ENCODE data around the gene SH3RF3. TPM values are rescaled to one million over a fixed set of nuclear protein-coding genes. Genes with fewer than 3 reads are reported as not detected.
"Not testable (repeated sequence)": the region's sequence is repeated elsewhere in the genome, so short reads cannot be mapped to it uniquely, and the experiment has no call there.

SH3RF3 gene
- total and polyA plus RNA-seq, 8 donors: 7.0 to 11.1 (median 8.3) TPM

DNA sequence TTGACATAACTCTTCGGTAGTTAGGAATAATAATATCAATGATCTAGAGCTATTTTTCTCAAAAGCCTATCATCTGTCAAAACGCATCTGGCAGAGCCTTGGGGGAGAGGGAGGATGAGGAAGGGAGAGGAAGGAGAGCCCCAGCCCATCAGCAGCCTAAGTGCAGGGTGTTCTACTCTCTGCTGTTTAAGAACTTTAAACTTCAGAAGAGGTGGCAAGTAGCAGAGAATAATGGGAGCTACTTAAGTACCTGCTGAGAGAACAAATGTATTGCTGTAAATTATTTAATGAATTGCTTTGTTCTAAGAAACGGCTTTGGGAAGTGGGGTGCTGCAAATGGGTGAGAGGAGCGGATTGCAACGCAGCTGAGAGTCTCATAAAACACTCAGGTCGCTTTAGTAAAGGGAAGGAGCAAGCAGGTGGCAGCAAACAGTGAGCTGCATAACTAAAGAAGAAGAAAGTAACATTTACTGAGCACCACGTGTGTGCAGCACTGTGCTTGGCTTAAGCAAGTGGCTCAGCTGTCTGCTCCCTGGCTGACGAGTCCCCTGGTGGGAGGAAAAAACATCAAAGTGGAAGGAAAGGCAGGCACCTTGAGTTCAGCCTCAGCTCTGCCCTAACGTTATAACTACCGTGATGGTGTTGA is 26.3 kb upstream of the SH3RF3 start:
- Histone ChIP-seq H3K4me1 (peaks cover 0 to 8% of the 10 kb centered on the region in 2 donors), H3K36me3 (no peaks in the 10 kb centered on the region), H3K27me3 (peaks cover 0 to 11% of the 10 kb centered on the region in 2 donors), H3K27ac (no peak overlapping the region), H3K4me3 (no peak overlapping the region), H3K9me3 (no peaks in the 10 kb centered on the region)
- ATAC-seq (peak; percentile 37), DNase-seq (no peak)
- intact Hi-C loops (cut with DNase I): no loop called here
- TF ChIP-seq, protein P1, sequence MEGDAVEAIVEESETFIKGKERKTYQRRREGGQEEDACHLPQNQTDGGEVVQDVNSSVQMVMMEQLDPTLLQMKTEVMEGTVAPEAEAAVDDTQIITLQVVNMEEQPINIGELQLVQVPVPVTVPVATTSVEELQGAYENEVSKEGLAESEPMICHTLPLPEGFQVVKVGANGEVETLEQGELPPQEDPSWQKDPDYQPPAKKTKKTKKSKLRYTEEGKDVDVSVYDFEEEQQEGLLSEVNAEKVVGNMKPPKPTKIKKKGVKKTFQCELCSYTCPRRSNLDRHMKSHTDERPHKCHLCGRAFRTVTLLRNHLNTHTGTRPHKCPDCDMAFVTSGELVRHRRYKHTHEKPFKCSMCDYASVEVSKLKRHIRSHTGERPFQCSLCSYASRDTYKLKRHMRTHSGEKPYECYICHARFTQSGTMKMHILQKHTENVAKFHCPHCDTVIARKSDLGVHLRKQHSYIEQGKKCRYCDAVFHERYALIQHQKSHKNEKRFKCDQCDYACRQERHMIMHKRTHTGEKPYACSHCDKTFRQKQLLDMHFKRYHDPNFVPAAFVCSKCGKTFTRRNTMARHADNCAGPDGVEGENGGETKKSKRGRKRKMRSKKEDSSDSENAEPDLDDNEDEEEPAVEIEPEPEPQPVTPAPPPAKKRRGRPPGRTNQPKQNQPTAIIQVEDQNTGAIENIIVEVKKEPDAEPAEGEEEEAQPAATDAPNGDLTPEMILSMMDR (IDR thresholded peaks at IDR 0.05): no peak

DNA sequence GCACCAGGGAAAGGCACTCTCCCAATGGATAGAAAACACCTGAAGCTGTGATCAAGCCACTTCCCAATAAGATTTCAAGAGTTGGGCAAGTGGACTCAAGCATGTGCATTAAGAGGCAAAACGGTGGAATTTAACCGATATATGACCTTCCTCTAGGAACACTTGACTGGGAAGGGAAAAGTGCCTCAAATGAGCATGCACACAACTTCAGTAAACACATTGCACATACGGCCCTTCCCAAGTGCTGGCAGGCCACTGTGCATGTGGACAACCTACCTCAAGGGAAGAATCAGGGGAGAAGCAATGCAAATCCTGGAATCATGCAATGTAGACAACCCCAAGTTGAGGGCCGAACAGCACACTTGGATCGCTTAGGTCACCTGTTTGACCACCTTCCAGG is 23.9 kb upstream of the SH3RF3 start:
- ATAC-seq (peak; percentile 73), DNase-seq (peak in 1 of 4 donors; percentile 52)
- peaks cover 0 to 8% of the 10 kb centered on the region in 2 donors for H3K4me1 ChIP-seq
- H3K27ac ChIP-seq: no peak overlapping the region
- H3K4me3 ChIP-seq: no peak overlapping the region
- H3K36me3 ChIP-seq: no peaks in the 10 kb centered on the region
- H3K27me3 ChIP-seq: peaks cover 0 to 11% of the 10 kb centered on the region in 2 donors
- intact Hi-C loops (cut with DNase I): no loop called here
- H3K9me3 ChIP-seq: no peaks in the 10 kb centered on the region
- TF ChIP-seq, protein P1 (IDR thresholded peaks at IDR 0.05): no peak

DNA sequence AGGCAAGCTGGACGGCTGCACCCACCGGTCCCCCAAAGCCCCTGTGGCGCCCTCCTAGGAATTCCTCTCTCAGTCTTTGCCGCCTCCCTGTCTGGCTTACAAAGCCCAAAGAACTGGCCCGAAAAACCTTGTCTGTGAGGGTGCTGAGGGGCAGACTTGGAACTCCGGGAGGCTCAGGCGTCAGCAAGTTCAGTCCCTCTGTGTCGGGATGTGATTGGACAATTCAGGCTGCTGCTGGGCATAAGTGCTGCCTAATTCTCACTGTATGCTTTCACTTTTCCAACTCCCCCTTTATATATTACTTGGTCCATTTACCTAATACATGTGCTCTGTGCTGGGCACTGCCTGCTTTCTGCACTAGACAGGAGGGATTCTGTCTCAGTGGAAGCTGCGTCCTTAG is 20.3 kb upstream of the SH3RF3 start:
- Histone ChIP-seq H3K36me3 (no peaks in the 10 kb centered on the region), H3K27me3 (no peaks in the 10 kb centered on the region), H3K9me3 (no peaks in the 10 kb centered on the region), H3K4me1 (no peaks in the 10 kb centered on the region), H3K4me3 (no peak overlapping the region), H3K27ac (no peak overlapping the region)
- ATAC-seq (no peak), DNase-seq (no peak)
- TF ChIP-seq, protein P1 (IDR thresholded peaks at IDR 0.05): no peak
- intact Hi-C loops (cut with DNase I): no loop called here

DNA sequence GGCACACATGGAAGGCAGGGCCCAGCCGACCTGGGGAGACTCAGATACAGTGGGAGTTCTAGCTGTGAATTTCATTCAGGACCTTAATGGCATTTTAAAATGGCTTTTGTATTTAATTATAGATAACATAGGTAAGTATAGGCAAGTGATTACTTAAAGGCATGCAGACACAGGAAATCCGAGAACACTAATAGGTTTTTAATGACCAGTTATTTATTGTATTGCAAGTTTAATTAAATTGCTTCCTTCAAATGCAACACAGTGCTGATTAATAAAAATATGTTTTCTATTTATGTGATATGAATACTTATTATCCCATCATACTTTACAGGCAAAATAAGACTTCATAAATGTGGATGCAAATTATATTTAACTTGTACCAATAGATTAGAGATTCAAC is 19.7 kb upstream of the SH3RF3 start:
- Histone ChIP-seq H3K27ac (no peak overlapping the region), H3K4me1 (no peaks in the 10 kb centered on the region), H3K4me3 (no peak overlapping the region), H3K27me3 (no peaks in the 10 kb centered on the region), H3K36me3 (no peaks in the 10 kb centered on the region), H3K9me3 (no peaks in the 10 kb centered on the region)
- TF ChIP-seq, protein P1 (IDR thresholded peaks at IDR 0.05): no peak
- ATAC-seq (no peak), DNase-seq (no peak)
- intact Hi-C loops (cut with DNase I): no loop called here

DNA sequence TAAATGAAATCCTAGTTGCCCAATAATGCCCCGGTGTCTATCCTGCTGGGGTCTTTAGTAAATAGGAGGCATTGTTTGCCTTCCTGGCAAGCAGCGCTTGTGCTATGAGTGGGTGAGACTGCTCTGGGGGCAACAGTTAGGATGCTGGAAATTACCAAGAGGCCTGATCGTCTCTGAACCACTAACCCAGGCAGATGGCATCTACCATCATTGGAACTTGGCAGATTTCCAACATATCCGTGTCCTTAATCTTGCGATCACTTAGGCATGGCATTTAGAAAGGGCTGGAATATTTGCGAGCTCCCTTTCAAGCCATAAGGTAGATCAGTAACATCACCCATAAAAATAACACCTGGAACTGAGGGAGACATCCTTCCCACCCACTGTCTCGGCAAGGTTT is 18.8 kb upstream of the SH3RF3 start:
- H3K27ac ChIP-seq: no peak overlapping the region
- ATAC-seq (no peak), DNase-seq (no peak)

DNA sequence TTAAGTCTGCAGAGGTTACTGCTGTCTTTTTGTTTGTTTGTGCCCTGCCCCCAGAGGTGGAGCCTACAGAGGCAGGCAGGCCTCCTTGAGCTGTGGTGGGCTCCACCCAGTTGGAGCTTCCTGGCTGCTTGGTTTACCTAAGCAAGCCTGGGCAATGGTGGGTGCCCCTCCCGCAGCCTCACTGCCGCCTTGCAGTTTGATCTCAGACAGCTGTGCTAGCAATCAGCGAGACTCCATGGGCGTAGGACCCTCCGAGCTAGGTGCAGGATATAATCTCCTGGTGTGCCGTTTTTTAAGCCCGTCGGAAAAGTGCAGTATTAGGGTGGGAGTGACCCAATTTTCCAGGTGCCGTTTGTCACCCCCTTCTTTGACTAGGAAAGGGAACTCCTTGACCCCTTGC is 11.8 kb upstream of the SH3RF3 start:
- intact Hi-C loops (cut with DNase I); H3K36me3 ChIP-seq; H3K4me1 ChIP-seq; H3K4me3 ChIP-seq; ATAC-seq; DNase-seq; H3K27me3 ChIP-seq; H3K9me3 ChIP-seq; H3K27ac ChIP-seq: not testable (repeated sequence)

More for the DNA sequence above, 18.8 kb upstream of the SH3RF3 start:
- H3K4me1 ChIP-seq: no peaks in the 10 kb centered on the region
- intact Hi-C loops (cut with DNase I): no loop called here
- no peaks in the 10 kb centered on the region for H3K27me3 ChIP-seq
- no peak overlapping the region for H3K4me3 ChIP-seq
- TF ChIP-seq, protein P1 (IDR thresholded peaks at IDR 0.05): no peak
- H3K36me3 ChIP-seq: no peaks in the 10 kb centered on the region
- no peaks in the 10 kb centered on the region for H3K9me3 ChIP-seq
